Neuronal stem cell (in vitro differentiated cells): ENCODE data around the gene LRRC40.

Experiments
- DNase-seq: peaks from one replicate; pipeline ENCODE4 v3.0.0-alpha.2; 2013; ENCODE audit warnings: low spot score
- H2AFZ ChIP-seq: one replicate; pipeline ENCODE4 v1.6.1; 2013; ENCODE audit warnings: mild to moderate bottlenecking, low read length, inconsistent platforms
- H2AK5ac ChIP-seq: 2 replicates; pipeline ENCODE4 v1.6.1; 2013; ENCODE audit warnings: low read depth, mild to moderate bottlenecking, inconsistent platforms, low read length, moderate library complexity, mixed read lengths
- H2BK120ac ChIP-seq: 2 replicates; pipeline ENCODE4 v1.6.1; 2013; ENCODE audit warnings: low read depth, mild to moderate bottlenecking, inconsistent platforms, low read length, moderate library complexity, mixed read lengths
- H2BK12ac ChIP-seq: one replicate; pipeline ENCODE4 v1.6.1; 2013; ENCODE audit warnings: low read length, inconsistent platforms
- H2BK15ac ChIP-seq: 2 replicates; pipeline ENCODE4 v1.6.1; 2013; ENCODE audit warnings: mild to moderate bottlenecking, low read length, inconsistent platforms, mixed read lengths
- H2BK5ac ChIP-seq: one replicate; pipeline ENCODE4 v1.6.1; 2013; ENCODE audit warnings: inconsistent platforms, mild to moderate bottlenecking, low read length, moderate library complexity
- H3K14ac ChIP-seq: one replicate; pipeline ENCODE4 v1.6.1; 2013; ENCODE audit warnings: low read length, inconsistent platforms
- H3K18ac ChIP-seq: 2 replicates; pipeline ENCODE4 v1.6.1; 2013; ENCODE audit warnings: low read length, inconsistent platforms
- H3K23ac ChIP-seq: 2 replicates; pipeline ENCODE4 v1.6.1; 2013; ENCODE audit warnings: low read depth, mild to moderate bottlenecking, mixed read lengths, low read length, inconsistent platforms; ENCODE audit not compliant: poor library complexity
- H3K27ac ChIP-seq: replicated peaks from 3 replicates; pipeline ENCODE4 v1.5.1; 2013; ENCODE audit warnings: low read length, inconsistent platforms
- H3K27me3 ChIP-seq, 3 experiments: 2 replicates each; pipeline ENCODE4 v1.6.1; 2013; ENCODE audit warnings: low read length in 3 of 3, mild to moderate bottlenecking in 2 of 3, inconsistent platforms in 1 of 3, low read depth in 1 of 3, mixed read lengths in 1 of 3, moderate library complexity in 1 of 3; ENCODE audit not compliant: control insufficient read depth in 3 of 3, insufficient read depth in 3 of 3
- H3K36me3 ChIP-seq, 2 donors: replicated peaks in 1 of 2; 2 replicates each; pipeline ENCODE4 v1.6.1; 2013; ENCODE audit warnings: low read length in 2 of 2; ENCODE audit not compliant: control insufficient read depth in 2 of 2, insufficient read depth in 2 of 2
- H3K4ac ChIP-seq: 2 replicates; pipeline ENCODE4 v1.6.1; 2013; ENCODE audit warnings: inconsistent platforms, mild to moderate bottlenecking, low read length, moderate library complexity
- H3K4me1 ChIP-seq, 2 donors: 1 replicate in 1 of 2; 2 replicates in 1 of 2; pipeline ENCODE4 v1.6.1; 2013; ENCODE audit warnings: low read length in 2 of 2, low read depth in 1 of 2; ENCODE audit not compliant: control insufficient read depth in 2 of 2, insufficient read depth in 1 of 2
- H3K4me2 ChIP-seq: one replicate; pipeline ENCODE4 v1.6.1; 2013; ENCODE audit warnings: mild to moderate bottlenecking, low read length, inconsistent platforms; ENCODE audit not compliant: insufficient read depth, poor library complexity, severe bottlenecking
- H3K4me3 ChIP-seq, 2 donors: 2 replicates each; pipeline ENCODE4 v1.5.1; 2013; ENCODE audit warnings: low read length in 2 of 2, mild to moderate bottlenecking in 2 of 2, inconsistent platforms in 1 of 2, moderate library complexity in 1 of 2
- H3K79me1 ChIP-seq: one replicate; pipeline ENCODE4 v1.6.1; 2013; ENCODE audit warnings: low read depth, mild to moderate bottlenecking, inconsistent platforms, low read length, moderate library complexity
- H3K9ac ChIP-seq: one replicate; pipeline ENCODE4 v1.6.1; 2013; ENCODE audit warnings: mild to moderate bottlenecking, low read depth, low read length, inconsistent platforms; ENCODE audit not compliant: poor library complexity
- H3K9me3 ChIP-seq, 2 donors: replicated peaks in 1 of 2; 2 replicates each; pipeline versions ENCODE3 to v1.6.1; 2013; ENCODE audit warnings: low read length in 2 of 2, mild to moderate bottlenecking in 2 of 2, inconsistent platforms in 1 of 2, low read depth in 1 of 2, mixed read lengths in 1 of 2, moderate library complexity in 1 of 2; ENCODE audit not compliant: control insufficient read depth in 2 of 2, insufficient read depth in 1 of 2
- H4K8ac ChIP-seq: one replicate; pipeline ENCODE4 v1.6.1; 2013; ENCODE audit warnings: low read depth, mild to moderate bottlenecking, inconsistent platforms, low read length, moderate library complexity
- H4K91ac ChIP-seq: one replicate; pipeline ENCODE4 v1.6.1; 2013; ENCODE audit warnings: low read length, low read depth, mild to moderate bottlenecking, inconsistent platforms; ENCODE audit not compliant: poor library complexity
- WGBS, 2 donors: extraction: QIAGEN DNeasy Blood & Tissue Kit; methylation state at CpG; one replicate each; pipeline ENCODE4 v1.1.7; 2013; ENCODE audit warnings: missing lambda C conversion rate in 2 of 2, mixed read lengths in 1 of 2; ENCODE audit not compliant: insufficient read length in 2 of 2, insufficient replicate concordance in 1 of 2; ENCODE audit errors: extremely low coverage in 2 of 2; 5-methylcytosine and 5-hydroxymethylcytosine counted together

LRRC40 gene

DNA sequence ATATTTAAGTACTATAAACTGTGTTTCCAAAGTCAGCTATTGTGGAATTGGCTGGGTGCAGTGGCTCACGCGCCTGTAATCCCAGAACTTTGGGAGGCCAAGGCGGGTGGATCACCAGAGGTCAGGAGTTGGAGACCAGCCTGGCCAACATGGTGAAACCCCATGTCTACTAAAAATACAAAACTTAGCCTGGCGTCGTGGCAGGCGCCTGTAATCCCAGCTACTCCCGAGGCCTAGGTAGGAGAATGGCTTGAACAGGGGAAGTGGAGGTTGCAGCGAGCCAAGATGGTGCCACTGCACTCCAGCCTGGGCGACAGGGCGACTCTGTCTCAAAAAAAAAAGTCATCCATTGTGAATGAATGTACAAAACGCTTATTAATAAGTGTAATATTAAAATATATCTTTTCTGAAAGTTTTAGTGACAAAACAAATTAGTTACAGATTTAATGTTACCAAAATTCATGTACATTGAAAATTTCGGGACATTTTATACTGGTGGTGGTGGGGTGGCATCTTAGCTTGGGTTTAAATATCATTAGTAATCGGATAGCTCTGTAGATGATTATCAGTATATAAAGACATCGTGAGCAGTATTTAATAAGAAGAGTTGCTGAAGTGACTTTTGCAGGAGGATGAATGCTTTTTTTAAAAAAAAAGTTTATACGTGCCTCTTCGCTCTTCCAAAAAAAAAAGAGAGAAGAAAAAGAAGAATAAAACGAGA lies 15.3 kb upstream of the LRRC40 start:
- Histone ChIP-seq H3K18ac (no peak overlapping the region), H2BK12ac (no peak overlapping the region), H2BK15ac (no peak overlapping the region), H4K8ac (no peak overlapping the region), H3K4me3 (peak overlapping the region in 1 of 2 donors; percentile 86), H3K23ac (no peak overlapping the region), H4K91ac (no peak overlapping the region), H3K27ac (no peak overlapping the region), H3K27me3 (no peaks in the 10 kb centered on the region), H2AFZ (peak overlapping the region; percentile 84), H3K9ac (no peak overlapping the region), H3K4me1 (peaks cover 0 to 17% of the 10 kb centered on the region in 2 donors), H3K36me3 (peaks cover 3 to 58% of the 10 kb centered on the region in 2 donors), H3K4me2 (no peak overlapping the region), H3K4ac (no peak overlapping the region), H3K79me1 (no peaks in the 10 kb centered on the region), H2AK5ac (no peak overlapping the region), H3K14ac (no peak overlapping the region), H2BK5ac (no peak overlapping the region), H2BK120ac (no peak overlapping the region), H3K9me3 (no peaks in the 10 kb centered on the region)
- WGBS, 2 donors: no CpG with 5 or more reads among the region's 17 CpGs
- no peak for DNase-seq

DNA sequence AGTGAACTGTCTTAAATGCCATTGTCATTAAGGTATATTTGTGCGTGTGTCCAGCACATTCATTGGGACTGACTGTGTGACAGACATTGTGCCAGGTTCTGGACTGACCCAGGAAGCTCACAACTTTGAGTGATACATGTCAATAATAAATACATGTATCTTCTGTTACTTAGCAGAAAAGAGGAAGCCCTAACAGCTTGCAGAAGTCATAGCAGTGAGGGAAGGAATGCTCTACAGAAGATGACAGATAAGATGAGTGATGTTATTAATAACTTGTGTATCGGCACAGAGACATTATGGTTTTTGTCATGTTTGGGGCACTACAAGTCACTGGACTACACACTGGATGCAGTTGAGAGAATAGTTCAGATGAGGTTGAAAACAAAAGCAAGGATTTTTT lies 14.6 kb upstream of the LRRC40 start:
- H2AFZ ChIP-seq: no peak overlapping the region
- H3K14ac ChIP-seq: no peak overlapping the region
- H3K4ac ChIP-seq: no peak overlapping the region
- no peak overlapping the region for H3K23ac ChIP-seq
- H3K4me2 ChIP-seq: no peak overlapping the region
- H3K9me3 ChIP-seq: no peaks in the 10 kb centered on the region
- WGBS, 2 donors: no CpG with 5 or more reads among the region's 2 CpGs
- H2BK15ac ChIP-seq: no peak overlapping the region
- peaks cover 0 to 17% of the 10 kb centered on the region in 2 donors for H3K4me1 ChIP-seq
- no peak for DNase-seq
- H2BK12ac ChIP-seq: no peak overlapping the region
- no peak overlapping the region for H3K18ac ChIP-seq
- peaks cover 4 to 58% of the 10 kb centered on the region in 2 donors for H3K36me3 ChIP-seq
- H4K91ac ChIP-seq: no peak overlapping the region
- H3K79me1 ChIP-seq: no peaks in the 10 kb centered on the region
- H2BK5ac ChIP-seq: no peak overlapping the region
- no peaks in the 10 kb centered on the region for H3K27me3 ChIP-seq
- no peak overlapping the region for H3K9ac ChIP-seq
- H3K4me3 ChIP-seq: no peak overlapping the region
- H4K8ac ChIP-seq: no peak overlapping the region
- H3K27ac ChIP-seq: no peak overlapping the region
- no peak overlapping the region for H2AK5ac ChIP-seq
- no peak overlapping the region for H2BK120ac ChIP-seq

DNA sequence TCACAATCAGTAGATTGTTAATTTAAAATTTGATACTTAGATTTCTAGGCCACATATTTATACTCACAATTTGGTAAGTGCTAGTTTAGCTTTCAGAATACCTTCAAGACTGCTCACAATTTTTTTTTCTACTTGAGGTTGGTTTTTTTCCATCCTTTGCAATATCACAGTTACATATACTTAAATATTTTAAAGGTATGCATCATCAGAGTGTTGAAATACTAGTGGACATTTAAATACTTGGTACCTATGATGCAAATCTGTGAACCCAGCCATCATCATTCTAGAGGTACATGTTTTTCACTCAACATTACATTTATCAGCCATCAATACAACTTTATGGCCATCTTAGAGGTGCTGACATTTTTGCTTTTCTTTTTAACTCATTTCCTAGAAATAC lies 6.2 kb upstream of the LRRC40 start:
- Histone ChIP-seq H2AK5ac (no peak overlapping the region), H3K4ac (no peak overlapping the region), H3K4me2 (no peak overlapping the region), H3K18ac (no peak overlapping the region), H3K36me3 (peaks cover 8 to 67% of the 10 kb centered on the region in 2 donors), H3K27ac (no peak overlapping the region), H3K9ac (no peak overlapping the region), H3K23ac (no peak overlapping the region), H2AFZ (no peak overlapping the region), H3K9me3 (no peaks in the 10 kb centered on the region), H3K4me1 (peaks cover under 1 to 3% of the 10 kb centered on the region in 2 donors), H3K4me3 (no peak overlapping the region), H2BK120ac (no peak overlapping the region), H2BK5ac (no peak overlapping the region), H3K14ac (no peak overlapping the region), H4K91ac (no peak overlapping the region), H3K79me1 (peaks cover 8% of the 10 kb centered on the region), H4K8ac (no peak overlapping the region), H2BK15ac (no peak overlapping the region), H3K27me3 (no peaks in the 10 kb centered on the region), H2BK12ac (no peak overlapping the region)
- DNase-seq: no peak

DNA sequence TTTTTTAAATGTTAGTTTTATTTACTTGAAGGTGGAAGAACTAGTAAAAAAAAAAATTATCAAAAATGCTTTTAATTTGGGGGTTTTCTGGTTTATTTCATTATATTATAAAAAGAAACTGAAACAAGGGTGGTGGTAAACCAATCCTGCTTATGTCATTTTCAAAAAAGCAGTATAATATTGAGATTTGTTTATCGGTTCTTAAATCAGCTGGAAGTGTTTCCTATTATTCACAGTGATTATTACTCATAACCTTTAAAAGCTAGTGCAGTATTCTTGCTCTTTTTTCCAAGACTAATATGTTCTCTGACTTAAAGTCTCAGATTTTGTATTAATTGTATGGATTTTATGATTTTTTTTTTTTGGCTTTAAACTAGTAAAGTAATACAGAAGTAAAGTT lies 5.4 kb upstream of the LRRC40 start:
- Histone ChIP-seq H3K4me2 (no peak overlapping the region), H2AFZ (no peak overlapping the region), H3K36me3 (peaks cover 8 to 60% of the 10 kb centered on the region in 2 donors), H4K8ac (no peak overlapping the region), H3K9ac (no peak overlapping the region), H3K27me3 (no peaks in the 10 kb centered on the region), H3K14ac (no peak overlapping the region), H4K91ac (no peak overlapping the region), H2BK12ac (no peak overlapping the region), H3K23ac (no peak overlapping the region), H2BK15ac (no peak overlapping the region), H3K79me1 (peaks cover 8% of the 10 kb centered on the region), H2BK5ac (no peak overlapping the region), H3K4ac (no peak overlapping the region), H3K4me1 (peaks cover 2 to 3% of the 10 kb centered on the region in 2 donors), H3K9me3 (no peaks in the 10 kb centered on the region), H3K4me3 (no peak overlapping the region), H3K18ac (no peak overlapping the region), H2BK120ac (no peak overlapping the region), H2AK5ac (no peak overlapping the region), H3K27ac (no peak overlapping the region)
- DNase-seq: no peak
- no CpG with 5 or more reads among the region's 1 CpG for WGBS, 2 donors
